ENCODE measurements around the gene RASA2. TPM values are rescaled to one million over a fixed set of nuclear protein-coding genes. Genes with fewer than 3 reads are reported as not detected.

RASA2 gene
- total RNA-seq, 1 experiment from 2014 or later, result 26.7 TPM

GRCh38 chr3:141650783-141651182, 164.0 kb downstream of the RASA2 start:
- Histone ChIP-seq H3K36me3 (ENCODE audit: control insufficient read depth, insufficient read depth, low read length) (no peaks in the 10 kb centered on the region), H3K27me3 (replicated peaks; ENCODE audit: control insufficient read depth, insufficient read depth, low read length) (no peaks in the 10 kb centered on the region), H3K4me1 (peaks cover 15% of the 10 kb centered on the region), H3K4me3 (ENCODE audit: low read depth, low read length) (no peak overlapping the region), H3K9me3 (0 out of 2 replicates have a peak, but pooled peaks cover 3% of the 10 kb centered on the region)
- H3K4me1 Mint-ChIP-seq (ENCODE audit: low read depth, unreplicated experiment), result peaks cover 17% of the 10 kb centered on the region
- intact Hi-C loops (cut with micrococcal nuclease; ENCODE audit: unreplicated experiment), result no loop called here
- H3K36me3 Mint-ChIP-seq (ENCODE audit: insufficient read depth, unreplicated experiment), result peaks cover 5% of the 10 kb centered on the region
- no peaks in the 10 kb centered on the region for H3K27me3 Mint-ChIP-seq (ENCODE audit: insufficient read depth, unreplicated experiment)
- H3K27ac Mint-ChIP-seq (ENCODE audit: unreplicated experiment), result no peak overlapping the region
- H3K4me3 Mint-ChIP-seq (ENCODE audit: unreplicated experiment), result no peak overlapping the region
- no peak for TF ChIP-seq CTCF (IDR thresholded peaks at IDR 0.05; ENCODE audit: insufficient read depth in 1 of 2, low read depth in 1 of 2, low read length in 1 of 2, severe bottlenecking in 1 of 2, unreplicated experiment in 1 of 2)
- no peak for DNase-seq
- ChIA-PET CTCF (no interaction called here), POLR2A (no interaction called here)
- no peaks in the 10 kb centered on the region for H3K9me3 Mint-ChIP-seq (ENCODE audit: unreplicated experiment)
- no TSS peak for BruUV-seq (replicated peaks)

DNA sequence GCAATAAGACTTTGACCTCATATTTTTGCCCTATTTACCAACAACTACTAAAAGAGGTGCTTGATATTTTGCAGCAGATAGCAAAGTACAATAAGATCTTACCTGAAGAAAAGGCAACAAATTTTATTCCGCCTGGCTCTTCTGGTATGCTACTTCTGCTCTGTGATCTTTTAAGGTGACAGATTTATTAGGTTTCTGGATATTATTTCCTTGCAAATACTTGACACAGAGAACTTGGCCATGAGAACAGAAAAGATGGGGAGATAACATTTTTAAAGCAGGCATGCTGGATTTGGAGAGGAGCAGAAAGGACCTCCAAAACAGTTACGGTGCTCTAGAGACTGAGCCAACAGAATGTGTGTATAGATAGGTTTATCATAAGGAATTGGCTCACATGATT, 164.6 kb downstream of the RASA2 start:
- Histone ChIP-seq H3K4me3 (ENCODE audit: low read depth, low read length) (no peak overlapping the region), H3K4me1 (peaks cover 15% of the 10 kb centered on the region), H3K36me3 (ENCODE audit: control insufficient read depth, insufficient read depth, low read length) (no peaks in the 10 kb centered on the region), H3K9me3 (0 out of 2 replicates have a peak, but pooled peaks cover 3% of the 10 kb centered on the region), H3K27me3 (replicated peaks; ENCODE audit: control insufficient read depth, insufficient read depth, low read length) (no peaks in the 10 kb centered on the region)
- peaks cover 5% of the 10 kb centered on the region for H3K36me3 Mint-ChIP-seq (ENCODE audit: insufficient read depth, unreplicated experiment)
- no peak overlapping the region for H3K4me3 Mint-ChIP-seq (ENCODE audit: unreplicated experiment)
- H3K4me1 Mint-ChIP-seq (ENCODE audit: low read depth, unreplicated experiment), result peaks cover 17% of the 10 kb centered on the region
- no peaks in the 10 kb centered on the region for H3K27me3 Mint-ChIP-seq (ENCODE audit: insufficient read depth, unreplicated experiment)
- CTCF ChIA-PET, result no interaction called here
- intact Hi-C loops (cut with micrococcal nuclease; ENCODE audit: unreplicated experiment), result no loop called here
- no peak for DNase-seq
- no peak for TF ChIP-seq CTCF (IDR thresholded peaks at IDR 0.05; ENCODE audit: insufficient read depth in 1 of 2, low read depth in 1 of 2, low read length in 1 of 2, severe bottlenecking in 1 of 2, unreplicated experiment in 1 of 2)
- POLR2A ChIA-PET, result no interaction called here
- peaks cover 6% of the 10 kb centered on the region for H3K9me3 Mint-ChIP-seq (ENCODE audit: unreplicated experiment)
- BruUV-seq (replicated peaks), result no TSS peak
- no peak overlapping the region for H3K27ac Mint-ChIP-seq (ENCODE audit: unreplicated experiment)

DNA sequence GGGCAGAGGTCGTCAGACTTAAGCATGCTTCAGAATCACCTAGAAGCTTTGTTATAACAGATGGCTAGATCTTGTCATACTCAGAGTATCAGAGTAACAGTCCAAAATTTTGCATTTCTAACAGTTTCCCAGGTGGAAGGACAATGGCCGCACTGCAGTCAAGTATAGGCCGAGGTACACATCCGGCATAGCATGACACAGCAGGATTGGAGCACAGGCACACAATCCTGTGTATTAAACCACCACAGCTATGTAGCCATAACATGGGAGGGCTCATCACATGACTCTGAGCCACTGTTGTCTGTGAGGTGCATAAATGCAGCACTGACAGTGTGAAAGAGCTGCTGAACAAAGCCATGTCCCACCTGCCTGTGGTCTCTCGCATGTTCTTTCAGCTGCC, 165.5 kb downstream of the RASA2 start:
- CTCF ChIA-PET, result no interaction called here
- H3K4me3 Mint-ChIP-seq (ENCODE audit: unreplicated experiment), result no peak overlapping the region

More for the DNA sequence above, 165.5 kb downstream of the RASA2 start:
- intact Hi-C loops (cut with micrococcal nuclease; ENCODE audit: unreplicated experiment), result no loop called here
- Mint-ChIP-seq H3K36me3 (ENCODE audit: insufficient read depth, unreplicated experiment) (peaks cover 5% of the 10 kb centered on the region), H3K27me3 (ENCODE audit: insufficient read depth, unreplicated experiment) (no peaks in the 10 kb centered on the region), H3K9me3 (ENCODE audit: unreplicated experiment) (peaks cover 16% of the 10 kb centered on the region), H3K27ac (ENCODE audit: unreplicated experiment) (no peak overlapping the region), H3K4me1 (ENCODE audit: low read depth, unreplicated experiment) (peaks cover 15% of the 10 kb centered on the region)
- Histone ChIP-seq H3K9me3 (peaks cover 9% of the 10 kb centered on the region), H3K4me1 (peaks cover 12% of the 10 kb centered on the region), H3K36me3 (ENCODE audit: control insufficient read depth, insufficient read depth, low read length) (no peaks in the 10 kb centered on the region), H3K27me3 (replicated peaks; ENCODE audit: control insufficient read depth, insufficient read depth, low read length) (no peaks in the 10 kb centered on the region), H3K4me3 (ENCODE audit: low read depth, low read length) (no peak overlapping the region)
- DNase-seq, result no peak
- POLR2A ChIA-PET, result no interaction called here
- no TSS peak for BruUV-seq (replicated peaks)
- TF ChIP-seq CTCF (IDR thresholded peaks at IDR 0.05; ENCODE audit: insufficient read depth in 1 of 2, low read depth in 1 of 2, low read length in 1 of 2, severe bottlenecking in 1 of 2, unreplicated experiment in 1 of 2), result no peak

Measured in Caco-2 (cell line).